Measurements from ENCODE around the gene GSTA5. TPM values are rescaled to one million over a fixed set of nuclear protein-coding genes. Genes with fewer than 3 reads are reported as not detected.

GSTA5 gene
- total and polyA plus RNA-seq, 4 donors: not detected

- Histone ChIP-seq H3K4me3 (ENCODE audit: low read depth in 1 of 3, low read length in 3 of 3) (no peak overlapping the region), H3K9ac (ENCODE audit: low read depth in 1 of 2, low read length in 2 of 2) (no peak overlapping the region), H3K27ac (ENCODE audit: low read depth in 1 of 2, low read length in 2 of 2) (no peak overlapping the region), H3K36me3 (ENCODE audit: control insufficient read depth in 4 of 4, insufficient read depth in 3 of 4, low read depth in 1 of 4, low read length in 3 of 4) (no peaks in the 10 kb centered on the region), H3K4me1 (ENCODE audit: control insufficient read depth in 4 of 4, insufficient read depth in 4 of 4, low read length in 3 of 4) (no peaks in the 10 kb centered on the region), H3K27me3 (ENCODE audit: control insufficient read depth in 4 of 4, insufficient read depth in 4 of 4, low read length in 3 of 4) (no peaks in the 10 kb centered on the region), H3K9me3 (ENCODE audit: control insufficient read depth in 4 of 4, low read length in 3 of 4) (peaks cover 0 to 4% (median 2%) of the 10 kb centered on the region in 4 donors)
- no peak for DNase-seq (ENCODE audit: low spot score)
- TF ChIP-seq SP1 (IDR thresholded peaks at IDR 0.05) (no peak), RXRA (IDR thresholded peaks at IDR 0.05) (no peak), HNF4G (IDR thresholded peaks at IDR 0.05) (no peak), TAF1 (conservative IDR thresholded peaks at IDR 0.05) (no peak), EGR1 (IDR thresholded peaks at IDR 0.05; ENCODE audit: low read depth in 2 of 2) (no peak), GABPA (IDR thresholded peaks at IDR 0.05 in 1 of 2, conservative IDR thresholded peaks at IDR 0.05 in 1 of 2) (no peak), ATF3 (IDR thresholded peaks at IDR 0.05) (no peak), YY1 (IDR thresholded peaks at IDR 0.05) (no peak), JUND (IDR thresholded peaks at IDR 0.05) (no peak), MAX (IDR thresholded peaks at IDR 0.05) (no peak)
- 82% methylated on average over 4 of the region's 4 CpGs for WGBS
These were observed 3.0 kb upstream of the GSTA5 start for GRCh38 chr6:52843605-52844004.

DNA sequence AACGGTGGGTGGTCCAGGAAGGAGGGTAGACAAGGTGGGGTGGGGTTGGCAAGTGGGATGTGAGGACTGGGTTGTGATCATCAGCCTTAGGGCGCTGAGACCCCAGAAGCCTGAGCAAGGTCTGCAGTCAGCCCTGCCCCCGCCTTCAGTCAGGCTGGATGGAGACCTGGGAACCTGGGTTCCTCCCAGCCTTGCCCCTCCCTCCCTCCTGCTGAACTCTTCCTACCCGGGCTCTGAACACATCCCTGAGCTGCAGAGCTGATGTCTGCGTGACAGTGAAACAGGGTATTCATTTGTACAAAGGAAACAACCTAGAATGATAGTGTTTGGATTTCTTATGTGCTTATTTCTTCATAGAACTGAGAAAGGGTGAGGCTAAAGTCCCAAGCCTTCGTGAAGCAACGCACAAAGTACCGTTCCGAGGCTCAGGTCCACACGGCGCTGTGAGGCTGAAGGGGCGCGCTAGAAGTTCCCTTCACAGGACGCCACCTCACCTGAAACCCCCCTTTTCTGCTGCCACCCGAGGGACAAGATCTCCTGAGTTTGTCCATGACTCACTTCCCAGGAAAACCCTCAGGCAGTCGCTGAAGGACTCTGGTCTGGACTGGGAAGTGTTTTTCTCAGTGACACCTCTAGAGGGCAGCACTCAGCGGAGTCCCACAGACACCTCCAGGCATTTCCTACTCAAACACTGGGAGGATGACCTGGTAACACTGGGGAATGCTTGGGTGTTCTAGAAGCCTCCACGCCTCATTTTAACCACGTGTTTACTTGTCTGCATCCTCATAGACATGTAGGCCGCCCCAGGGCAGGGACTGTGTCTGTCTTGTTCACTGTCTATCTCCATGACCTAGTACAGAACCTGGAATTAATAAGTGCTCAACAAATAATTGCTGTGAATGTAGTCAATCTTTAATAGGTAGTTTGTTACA lies 1.2 kb downstream of the GSTA5 start:
- Histone ChIP-seq H3K27me3 (ENCODE audit: control insufficient read depth in 4 of 4, insufficient read depth in 4 of 4, low read length in 3 of 4) (no peaks in the 10 kb centered on the region), H3K4me1 (ENCODE audit: control insufficient read depth in 4 of 4, insufficient read depth in 4 of 4, low read length in 3 of 4) (no peaks in the 10 kb centered on the region), H3K27ac (ENCODE audit: low read depth in 1 of 2, low read length in 2 of 2) (no peak overlapping the region), H3K9ac (ENCODE audit: low read depth in 1 of 2, low read length in 2 of 2) (no peak overlapping the region), H3K36me3 (ENCODE audit: control insufficient read depth in 4 of 4, insufficient read depth in 3 of 4, low read depth in 1 of 4, low read length in 3 of 4) (no peaks in the 10 kb centered on the region), H3K4me3 (ENCODE audit: low read depth in 1 of 3, low read length in 3 of 3) (peak overlapping the region in 2 of 3 donors; percentile 34 to 36), H3K9me3 (ENCODE audit: control insufficient read depth in 4 of 4, low read length in 3 of 4) (no peaks in the 10 kb centered on the region)
- TF ChIP-seq RAD21 (IDR thresholded peaks at IDR 0.05): peak; percentile 77 to 85
- TF ChIP-seq NR2F2 (IDR thresholded peaks at IDR 0.05): no peak
- no peak for TF ChIP-seq YY1 (IDR thresholded peaks at IDR 0.05)
- TF ChIP-seq RXRA (IDR thresholded peaks at IDR 0.05): peak in 1 of 2 donors; percentile 9
- no peak for TF ChIP-seq REST (IDR thresholded peaks at IDR 0.05)
- TF ChIP-seq SP1 (IDR thresholded peaks at IDR 0.05): no peak
- TF ChIP-seq TAF1 (conservative IDR thresholded peaks at IDR 0.05): no peak
- TF ChIP-seq ATF3 (IDR thresholded peaks at IDR 0.05): peak; percentile 13
- no peak for TF ChIP-seq FOXA1 (IDR thresholded peaks at IDR 0.05)
- TF ChIP-seq HNF4G (IDR thresholded peaks at IDR 0.05): peak; percentile 50
- TF ChIP-seq MAX (IDR thresholded peaks at IDR 0.05): no peak
- no peak for TF ChIP-seq GABPA (IDR thresholded peaks at IDR 0.05 in 1 of 2, conservative IDR thresholded peaks at IDR 0.05 in 1 of 2)
- TF ChIP-seq, protein P1, sequence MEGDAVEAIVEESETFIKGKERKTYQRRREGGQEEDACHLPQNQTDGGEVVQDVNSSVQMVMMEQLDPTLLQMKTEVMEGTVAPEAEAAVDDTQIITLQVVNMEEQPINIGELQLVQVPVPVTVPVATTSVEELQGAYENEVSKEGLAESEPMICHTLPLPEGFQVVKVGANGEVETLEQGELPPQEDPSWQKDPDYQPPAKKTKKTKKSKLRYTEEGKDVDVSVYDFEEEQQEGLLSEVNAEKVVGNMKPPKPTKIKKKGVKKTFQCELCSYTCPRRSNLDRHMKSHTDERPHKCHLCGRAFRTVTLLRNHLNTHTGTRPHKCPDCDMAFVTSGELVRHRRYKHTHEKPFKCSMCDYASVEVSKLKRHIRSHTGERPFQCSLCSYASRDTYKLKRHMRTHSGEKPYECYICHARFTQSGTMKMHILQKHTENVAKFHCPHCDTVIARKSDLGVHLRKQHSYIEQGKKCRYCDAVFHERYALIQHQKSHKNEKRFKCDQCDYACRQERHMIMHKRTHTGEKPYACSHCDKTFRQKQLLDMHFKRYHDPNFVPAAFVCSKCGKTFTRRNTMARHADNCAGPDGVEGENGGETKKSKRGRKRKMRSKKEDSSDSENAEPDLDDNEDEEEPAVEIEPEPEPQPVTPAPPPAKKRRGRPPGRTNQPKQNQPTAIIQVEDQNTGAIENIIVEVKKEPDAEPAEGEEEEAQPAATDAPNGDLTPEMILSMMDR (IDR thresholded peaks at IDR 0.05; ENCODE audit: low read depth, low read length, missing input control): peak; percentile 72
- TF ChIP-seq JUND (IDR thresholded peaks at IDR 0.05): no peak
- no peak for TF ChIP-seq FOXA2 (IDR thresholded peaks at IDR 0.05)
- TF ChIP-seq EGR1 (IDR thresholded peaks at IDR 0.05; ENCODE audit: low read depth in 2 of 2): no peak
- peak; percentile 29 to 61 for TF ChIP-seq HNF4A (conservative IDR thresholded peaks at IDR 0.05)
- no peak for TF ChIP-seq ZBTB33 (IDR thresholded peaks at IDR 0.05)
- peak; percentile 60 for DNase-seq (ENCODE audit: low spot score)
- 47% methylated on average over 20 of the region's 20 CpGs for WGBS
